Breast epithelium (tissue), 3 donors: ENCODE results near the gene SYT4.

Source experiments
- CTCF ChIP-seq, 3 donors: fragments of 450-650 bp; IDR thresholded peaks; one replicate each; pipeline ENCODE4 v1.5.1; 2016 to 2017; ENCODE audit warnings: antibody characterized with exemption in 3 of 3, mild to moderate bottlenecking in 3 of 3, moderate library complexity in 3 of 3
- POLR2A ChIP-seq: fragments of 450-650 bp; IDR thresholded peaks from one replicate; pipeline ENCODE4 v1.6.1; 2016; ENCODE audit warnings: antibody characterized with exemption, mild to moderate bottlenecking, moderate library complexity
- POLR2AphosphoS5 ChIP-seq, 3 donors: sonication (generic); formaldehyde crosslinking; IDR thresholded peaks; one replicate each; pipeline ENCODE4 v1.6.1; 2017; ENCODE audit warnings: antibody characterized with exemption in 3 of 3

DNA sequence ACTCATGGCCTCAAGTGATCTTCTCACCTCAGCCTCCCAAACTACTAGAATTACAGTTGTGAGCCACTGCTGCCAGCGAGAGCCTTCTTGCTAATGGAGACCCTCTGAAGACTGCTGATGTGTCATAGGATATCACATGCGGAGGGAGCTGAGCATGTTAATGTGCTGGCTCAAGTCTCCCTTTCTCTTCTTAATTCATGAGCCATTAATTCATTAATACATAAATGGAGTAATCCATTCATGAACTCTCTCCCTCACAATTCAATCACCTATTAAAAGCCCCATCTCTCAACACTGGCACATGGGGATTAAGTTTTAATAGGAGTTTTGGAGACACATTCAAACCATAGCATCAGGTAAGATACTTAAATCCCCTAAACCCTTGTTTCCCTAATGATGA lies 54.8 kb downstream of the SYT4 start:
- TF ChIP-seq POLR2A (no peak), CTCF (IDR thresholded peaks at IDR 0.05) (no peak), POLR2AphosphoS5 (IDR thresholded peaks at IDR 0.05) (no peak)
